Tibial artery (tissue), 4 donors: ENCODE data around the gene ZNF492.

Experiments
- DNase-seq, 2 donors: peaks; one replicate each; pipeline ENCODE4 v3.0.0-alpha.2; 2019
- H3K27ac ChIP-seq, 2 donors: fragments of 200-600 bp; sonication (generic) in 1 of 2; 1 replicate in 1 of 2; 2 replicates in 1 of 2; pipeline ENCODE4 v1.5.1; 2018 to 2019; ENCODE audit warnings: mild to moderate bottlenecking in 1 of 2
- H3K27me3 ChIP-seq, 2 donors: fragments of 200-600 bp; sonication (generic) in 1 of 2; one replicate each; pipeline versions ENCODE4 v1.5.1 to v1.6.0; 2016 to 2019
- H3K36me3 ChIP-seq, 3 donors: fragments of 200-600 bp; sonication (generic) in 2 of 3; one replicate each; pipeline ENCODE4 v1.5.1; 2016 to 2019; ENCODE audit warnings: mild to moderate bottlenecking in 2 of 3
- H3K4me1 ChIP-seq, 4 donors: fragments of 200-600 bp; sonication (generic) in 2 of 4; 1 replicate in 3 of 4; 2 replicates in 1 of 4; pipeline ENCODE4 v1.5.1; 2016 to 2019
- H3K4me3 ChIP-seq, 2 donors: fragments of 200-600 bp; sonication (generic) in 1 of 2; 1 replicate in 1 of 2; 2 replicates in 1 of 2; pipeline ENCODE4 v1.5.1; 2018 to 2019; ENCODE audit warnings: mild to moderate bottlenecking in 2 of 2
- H3K9me3 ChIP-seq, 3 donors: fragments of 200-600 bp; sonication (generic) in 1 of 3; one replicate each; pipeline ENCODE4 v1.5.1; 2016 to 2019
- CTCF ChIP-seq, 2 experiments: fragments of 200-600 bp in 1 of 2; fragments of 450-650 bp in 1 of 2; IDR thresholded peaks; one replicate each; pipeline ENCODE4 v1.5.1; 2017 to 2019; ENCODE audit warnings: antibody characterized with exemption in 2 of 2, mild to moderate bottlenecking in 1 of 2, moderate library complexity in 1 of 2
- intact Hi-C: fragments of 100-400 bp; cut with DNase I; formaldehyde crosslinking; loops from one replicate; pipeline ENCODE4 v1.15.0; 2023; ENCODE audit warnings: low total_unique reads

Gene ZNF492

DNA sequence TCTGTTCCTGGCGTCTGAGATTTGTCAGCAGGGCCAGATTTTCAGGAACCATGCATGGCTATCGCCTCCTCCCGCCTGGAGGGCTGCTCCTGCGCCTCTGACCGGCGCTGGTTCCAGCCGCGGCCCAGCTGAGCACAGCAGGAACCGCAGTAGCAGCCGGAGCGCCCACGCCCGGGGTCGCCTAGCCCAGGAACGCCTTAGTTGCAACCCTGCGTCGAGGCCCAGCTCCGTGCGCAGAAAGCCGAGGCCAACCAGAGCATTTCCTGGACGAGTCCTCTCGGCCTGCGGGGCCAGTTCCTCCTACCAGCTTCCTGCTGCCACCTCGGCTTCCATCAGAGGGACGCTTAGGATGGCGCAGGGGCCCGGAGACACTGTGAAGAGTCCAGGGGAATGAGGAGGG lies 74.9 kb downstream of the ZNF492 start:
- Histone ChIP-seq H3K4me1 (no peaks in the 10 kb centered on the region), H3K9me3 (peaks cover 0 to 6% (median 5%) of the 10 kb centered on the region in 3 donors), H3K27me3 (no peaks in the 10 kb centered on the region), H3K27ac (no peak overlapping the region), H3K4me3 (no peak overlapping the region), H3K36me3 (no peaks in the 10 kb centered on the region)
- TF ChIP-seq CTCF (IDR thresholded peaks at IDR 0.05), result no peak
- intact Hi-C loops, result no loop called here
- DNase-seq, result no peak
